NCI-H1694 treated with DMSO at 0.1 percent for 48 hours (cell line): ENCODE data around the gene SLC4A11.

Source experiments
- DNase-seq: peaks from one replicate; lab custom pipeline; 2025; lab: John Stamatoyannopoulos, UW

The SLC4A11 gene

DNA sequence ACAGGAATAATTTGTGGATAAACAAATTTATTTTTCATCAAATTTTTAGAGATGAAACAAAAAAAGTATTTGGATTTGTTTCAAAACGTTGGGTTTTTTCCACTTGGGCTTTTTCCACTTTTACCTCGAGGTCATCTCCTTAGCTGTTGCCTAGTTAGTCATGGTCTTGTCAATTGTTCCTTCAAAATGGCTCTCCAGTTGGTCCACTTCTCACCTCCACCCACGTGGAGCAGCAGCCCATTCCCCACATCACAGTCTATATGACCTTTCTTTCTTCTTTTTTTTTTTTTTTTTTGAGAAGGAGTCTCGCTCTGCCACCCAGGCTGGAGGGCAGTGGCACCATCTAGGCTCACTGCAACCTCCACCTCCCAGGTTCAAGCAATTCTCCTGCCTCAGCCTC, 6.7 kb upstream of the SLC4A11 start:
- no peak for DNase-seq

DNA sequence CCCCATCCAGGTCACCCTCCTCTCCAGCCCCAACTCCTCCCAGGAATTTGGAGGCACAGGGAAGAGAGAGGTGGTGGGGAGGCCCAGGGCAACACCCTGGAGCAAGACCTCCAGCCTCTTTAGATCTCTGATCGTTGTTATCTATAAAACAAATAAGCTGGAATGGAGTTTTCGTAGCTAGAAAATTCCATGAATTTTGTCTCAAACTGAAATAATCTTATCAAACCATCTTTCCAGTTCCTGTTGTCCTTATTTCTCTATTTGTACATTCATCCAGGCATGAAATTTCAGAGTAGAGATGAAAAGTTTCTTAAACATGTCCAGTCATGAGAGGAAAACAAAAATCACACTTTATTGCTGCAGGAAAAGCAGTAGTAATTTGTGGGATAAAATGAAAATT, 6.2 kb upstream of the SLC4A11 start:
- DNase-seq: no peak

DNA sequence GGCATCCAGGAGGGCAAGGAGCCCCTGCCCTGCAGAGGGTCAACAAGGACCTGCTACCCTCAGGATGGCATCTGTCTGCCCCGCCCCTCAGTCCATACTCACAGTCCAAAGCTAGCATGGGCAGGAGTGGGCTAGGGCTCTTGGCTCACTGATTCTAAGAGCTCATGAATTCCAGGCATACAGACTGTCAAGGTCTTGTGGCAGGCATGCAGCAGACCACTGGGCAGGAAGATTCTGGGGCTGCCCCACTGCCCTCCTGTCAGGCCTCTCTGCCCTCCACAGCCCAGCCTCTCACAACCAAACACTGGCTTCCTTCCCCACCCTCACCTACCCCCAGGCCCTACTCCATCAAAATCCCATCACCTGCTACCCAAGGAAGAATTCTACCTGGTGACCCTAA, 5.6 kb upstream of the SLC4A11 start:
- no peak for DNase-seq

DNA sequence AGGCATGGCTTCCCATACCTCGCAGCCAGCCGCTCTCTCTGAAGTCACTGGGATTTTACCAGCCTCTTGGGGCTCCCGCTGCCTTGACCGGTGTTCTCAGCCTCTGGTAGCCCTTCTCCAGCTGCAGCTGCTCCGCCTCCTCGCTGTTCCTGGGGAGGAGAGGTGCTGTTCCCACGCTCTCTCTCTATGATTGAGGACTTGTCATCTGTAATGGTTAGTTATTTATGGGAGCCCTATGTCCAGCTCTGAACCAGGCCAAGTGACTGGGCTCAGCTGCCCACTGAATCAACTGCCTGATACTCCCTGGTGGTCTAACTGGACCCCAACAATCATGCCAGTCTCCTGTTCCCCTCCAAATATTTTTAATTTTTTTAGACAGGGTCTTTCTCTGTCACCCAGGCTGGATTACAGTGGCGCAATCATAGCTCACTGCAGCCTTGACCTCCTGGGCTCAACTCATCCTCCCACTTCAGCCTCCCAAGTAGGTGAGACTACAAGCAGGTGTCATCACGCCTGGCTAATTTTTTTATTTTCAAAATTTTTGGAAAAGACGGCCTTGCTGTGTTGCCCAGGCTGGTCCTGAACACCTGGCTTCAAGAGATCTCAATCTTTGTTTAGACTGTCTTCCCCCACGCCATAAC, 4.8 kb upstream of the SLC4A11 start:
- DNase-seq: no peak

DNA sequence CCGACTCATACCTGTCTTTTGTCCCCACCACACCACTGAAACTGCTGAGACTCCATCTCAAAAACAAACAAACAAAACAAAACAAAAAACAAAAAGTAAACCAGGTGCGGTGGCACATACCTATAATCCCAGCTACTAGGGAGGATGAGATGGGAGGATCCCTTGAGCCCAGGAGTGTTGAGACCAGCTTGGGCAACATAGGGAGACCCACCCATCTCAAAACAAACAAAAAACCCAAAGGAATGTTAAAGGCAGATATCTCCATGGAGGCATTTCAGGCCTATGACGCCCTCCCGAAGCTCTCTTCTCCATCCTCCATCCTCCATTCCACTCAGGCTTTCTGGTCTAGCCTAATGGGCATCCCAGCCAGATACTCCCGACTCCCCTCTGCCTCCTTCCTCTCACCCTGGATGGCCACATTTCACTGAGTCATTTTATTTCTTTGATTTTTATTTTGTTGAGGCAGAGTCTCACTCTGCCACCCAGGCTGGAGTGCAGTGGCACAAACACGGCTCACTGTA, 3.2 kb upstream of the SLC4A11 start:
- no peak for DNase-seq

DNA sequence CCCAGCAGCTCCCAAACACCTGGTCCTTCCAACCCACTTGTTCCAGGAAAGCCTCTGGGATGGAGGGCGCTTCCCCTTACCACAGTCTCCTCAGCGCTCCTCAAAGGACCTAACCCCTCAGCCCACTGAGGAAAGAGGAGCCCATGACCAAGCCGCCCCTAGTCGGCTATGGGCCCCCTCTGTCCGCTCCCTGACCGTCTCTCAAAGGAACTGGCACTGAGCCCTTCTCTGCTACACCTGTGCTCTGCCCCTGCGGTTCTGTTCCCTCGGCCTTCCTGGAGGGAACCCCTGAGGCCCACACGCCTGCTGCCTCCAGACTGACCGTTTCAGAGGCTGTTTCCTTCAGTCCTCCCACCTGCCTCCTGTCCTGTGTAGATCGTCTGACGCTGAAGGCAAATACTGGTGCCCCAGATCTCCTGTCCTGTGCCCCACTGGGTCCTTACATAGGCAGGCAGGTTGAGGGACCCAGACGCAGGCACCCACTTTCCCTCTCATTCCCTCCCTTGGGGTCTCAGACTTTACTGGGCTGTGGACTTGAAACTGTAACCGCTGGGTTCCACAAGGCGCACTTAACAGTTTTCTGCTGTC, 1.9 kb upstream of the SLC4A11 start:
- DNase-seq: no peak

DNA sequence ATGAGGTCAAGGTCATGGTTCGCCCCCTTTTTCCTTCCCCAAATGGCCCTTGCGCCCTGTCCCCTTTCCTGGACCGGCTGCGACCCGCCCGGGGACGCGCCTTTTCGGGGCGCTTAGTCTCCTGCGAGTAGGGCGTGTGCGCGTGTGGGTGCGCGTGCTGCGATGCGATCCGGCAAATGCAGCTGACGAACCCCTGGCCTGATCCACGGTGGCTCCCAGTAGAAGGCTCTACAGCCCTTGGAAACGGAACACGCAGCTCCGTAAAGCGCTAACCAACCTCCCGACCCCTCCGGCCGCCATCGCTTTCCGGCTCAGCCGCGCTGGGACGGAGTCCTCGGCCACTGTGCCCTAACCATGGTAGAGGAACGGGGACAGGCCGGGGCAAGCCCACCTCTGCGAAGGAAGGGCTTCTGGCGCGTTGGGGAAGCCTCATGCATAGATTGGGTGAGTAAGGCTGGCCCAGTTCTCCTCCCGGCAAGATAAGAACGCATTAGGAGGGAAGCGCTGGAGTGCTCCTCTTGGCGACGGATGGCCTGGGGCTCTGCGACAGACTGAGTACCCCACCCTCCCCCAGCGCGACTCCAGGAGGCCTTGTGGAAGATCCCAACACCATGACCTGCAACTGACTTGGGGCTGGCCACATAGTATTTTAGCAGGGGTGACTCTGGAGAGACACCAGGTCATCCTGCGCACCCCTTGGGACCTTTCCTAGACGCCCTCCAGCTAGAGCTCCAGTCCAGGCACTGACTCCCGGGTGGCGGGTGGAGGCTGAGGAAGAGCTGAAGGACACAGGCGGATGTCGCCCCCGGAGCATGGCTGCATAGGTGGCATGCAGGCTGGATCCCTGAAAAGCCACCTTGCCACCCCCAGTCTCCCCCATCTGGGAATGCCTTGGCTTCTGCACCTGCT, 1.1 kb upstream of the SLC4A11 start:
- no peak for DNase-seq

DNA sequence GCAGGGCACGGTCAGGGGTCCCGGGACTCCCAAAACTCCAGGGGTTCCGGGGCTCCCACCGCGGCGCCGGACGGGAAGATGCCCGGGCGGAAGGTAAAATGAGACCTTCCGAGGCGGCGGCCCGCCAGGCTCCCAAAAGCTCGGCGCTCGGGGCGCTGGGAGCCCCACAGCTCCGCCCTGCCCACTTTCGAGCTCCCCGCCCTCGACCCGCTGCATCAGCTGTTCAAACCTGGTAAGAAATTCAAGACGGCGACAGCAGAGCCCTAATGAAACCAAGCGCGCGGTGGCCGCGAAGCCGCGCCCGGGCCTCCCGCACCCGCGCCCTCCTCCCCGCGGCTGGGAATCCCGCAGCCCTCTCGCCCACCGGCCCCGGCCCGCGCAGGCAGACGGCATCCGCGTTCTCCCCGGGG, 369 bp downstream of the SLC4A11 start:
- no peak for DNase-seq

DNA sequence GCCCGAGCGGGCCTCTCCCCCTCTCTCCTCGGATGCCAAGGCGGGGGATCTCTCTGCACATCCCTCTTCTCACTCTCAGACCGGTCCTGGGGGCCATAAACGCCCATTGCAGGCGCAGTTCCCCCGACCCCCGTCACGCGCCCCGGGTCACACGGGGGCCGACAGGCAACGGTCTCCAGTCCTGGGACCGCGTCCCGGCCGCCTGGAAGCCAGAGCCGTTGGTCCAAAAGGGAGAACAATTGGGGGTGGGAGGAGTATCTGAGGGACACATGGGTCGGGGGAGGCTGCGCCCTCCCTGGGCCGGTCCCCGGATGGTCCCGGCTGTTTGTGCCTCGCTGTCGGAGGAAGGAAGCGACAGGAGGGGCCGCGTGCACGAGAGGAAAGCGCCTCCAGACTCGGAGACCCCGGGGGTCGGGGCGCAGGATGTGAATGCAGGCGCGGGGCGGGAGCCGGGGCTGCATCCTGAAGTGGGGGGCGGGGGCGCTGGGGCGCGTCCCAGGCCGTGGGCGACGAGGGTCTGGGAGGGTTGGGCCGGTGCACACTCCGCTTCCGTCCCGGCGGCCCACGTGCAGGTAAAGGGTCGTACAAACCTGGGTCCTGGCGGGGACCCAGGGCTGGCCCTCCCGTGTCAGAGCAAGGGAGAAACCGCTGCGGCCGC, 903 bp downstream of the SLC4A11 start:
- DNase-seq: no peak

DNA sequence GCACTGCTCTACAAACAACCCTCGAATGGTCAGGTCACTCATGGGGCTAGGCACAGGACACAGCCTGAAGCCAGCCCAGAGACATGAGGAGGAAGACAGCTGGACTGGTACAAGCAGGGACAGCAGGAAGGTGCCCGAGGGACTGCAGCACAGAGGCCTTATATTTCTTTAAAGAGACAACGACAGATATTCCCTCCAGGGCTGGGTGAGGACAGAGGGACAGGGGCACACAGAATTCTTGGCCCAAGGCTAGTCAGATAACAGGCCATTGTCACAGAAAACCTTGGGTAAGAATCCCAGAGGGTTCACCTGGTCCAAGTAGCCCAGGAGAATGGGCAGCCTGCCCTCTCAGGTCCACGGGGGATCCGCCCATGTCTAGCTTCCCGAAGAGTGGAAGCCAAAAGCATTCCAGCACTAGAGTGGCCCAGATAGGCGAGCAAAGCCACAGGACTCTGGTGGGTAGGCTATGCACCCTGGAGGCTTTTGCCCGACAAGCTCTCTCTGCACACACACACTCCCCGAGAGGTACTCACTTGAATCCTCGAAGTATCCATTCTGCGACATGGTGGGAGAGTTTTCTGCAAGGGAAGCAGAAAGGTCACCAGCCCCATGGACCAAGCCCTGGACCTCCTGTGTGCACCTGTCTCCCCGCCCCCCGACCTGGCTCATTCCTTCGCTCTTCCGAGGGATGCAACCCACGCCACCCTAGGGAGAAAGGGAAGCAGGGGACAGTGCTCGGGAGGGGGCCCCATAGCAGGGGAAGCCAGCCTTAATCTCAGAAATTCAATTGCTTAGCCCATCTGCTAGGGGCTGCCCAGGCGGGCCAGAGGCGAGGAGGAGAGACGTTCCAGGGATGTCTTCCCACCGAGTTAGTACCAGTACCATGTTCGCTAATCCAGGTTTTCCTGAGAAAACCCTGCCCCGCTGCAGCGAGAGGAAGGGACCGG, 1.7 kb downstream of the SLC4A11 start:
- DNase-seq: no peak

DNA sequence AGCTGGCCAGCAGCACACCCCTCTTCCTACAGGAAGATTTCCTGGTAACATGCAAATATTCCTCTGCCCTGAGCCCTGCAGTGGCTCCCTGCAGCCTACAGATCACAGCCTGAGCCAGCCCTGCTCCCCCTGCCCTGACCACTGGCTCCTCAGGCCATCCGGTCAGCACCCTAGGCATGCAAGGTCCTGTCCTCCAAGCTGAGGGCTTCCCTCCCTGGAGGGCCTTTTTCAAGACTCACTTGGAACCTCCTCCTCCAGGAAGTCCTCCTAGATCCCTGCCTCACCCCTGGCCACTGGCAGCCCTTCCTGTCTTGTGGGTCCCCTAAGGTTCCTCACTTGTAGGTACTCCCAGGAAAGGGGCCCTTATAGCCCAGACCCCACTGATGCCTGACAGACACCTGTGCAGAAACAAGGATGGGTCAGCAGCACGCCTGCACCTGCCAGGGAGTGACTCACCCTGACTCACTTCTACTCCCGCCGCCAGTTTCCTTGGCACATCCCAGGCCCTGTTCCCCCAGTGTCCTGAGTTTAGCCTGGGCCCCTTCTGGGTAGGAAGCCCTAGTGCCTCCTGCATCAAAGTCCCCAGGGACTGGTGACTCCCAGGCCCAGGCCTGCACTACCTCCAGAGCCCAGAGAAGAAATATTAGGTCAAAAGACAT, 3.2 kb downstream of the SLC4A11 start:
- DNase-seq: no peak

DNA sequence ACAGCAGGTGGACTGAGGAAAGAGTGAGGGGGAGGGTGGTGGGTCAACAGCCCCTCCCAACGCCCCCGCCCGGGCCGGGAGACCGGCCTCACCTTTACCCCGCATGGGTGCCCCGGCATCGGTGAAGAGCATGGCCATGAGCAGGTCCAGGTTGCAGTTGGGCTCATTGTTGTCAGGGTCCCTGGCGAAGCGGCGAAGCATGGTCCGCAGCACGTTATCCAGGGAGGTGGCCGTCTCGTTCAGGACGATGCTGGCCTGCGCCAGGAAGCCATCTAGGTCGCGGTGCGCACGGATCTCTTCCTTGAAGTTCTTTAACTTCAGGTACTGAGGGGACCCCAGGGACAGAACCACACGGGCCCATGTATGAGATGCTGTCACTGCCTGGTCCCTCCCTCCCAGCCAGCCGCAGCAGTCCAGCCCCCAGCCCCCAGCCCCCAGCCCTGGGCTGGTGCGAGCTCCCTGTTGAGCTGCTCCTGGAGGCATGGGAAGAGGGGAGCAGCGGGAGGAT, 4.9 kb downstream of the SLC4A11 start:
- no peak for DNase-seq

DNA sequence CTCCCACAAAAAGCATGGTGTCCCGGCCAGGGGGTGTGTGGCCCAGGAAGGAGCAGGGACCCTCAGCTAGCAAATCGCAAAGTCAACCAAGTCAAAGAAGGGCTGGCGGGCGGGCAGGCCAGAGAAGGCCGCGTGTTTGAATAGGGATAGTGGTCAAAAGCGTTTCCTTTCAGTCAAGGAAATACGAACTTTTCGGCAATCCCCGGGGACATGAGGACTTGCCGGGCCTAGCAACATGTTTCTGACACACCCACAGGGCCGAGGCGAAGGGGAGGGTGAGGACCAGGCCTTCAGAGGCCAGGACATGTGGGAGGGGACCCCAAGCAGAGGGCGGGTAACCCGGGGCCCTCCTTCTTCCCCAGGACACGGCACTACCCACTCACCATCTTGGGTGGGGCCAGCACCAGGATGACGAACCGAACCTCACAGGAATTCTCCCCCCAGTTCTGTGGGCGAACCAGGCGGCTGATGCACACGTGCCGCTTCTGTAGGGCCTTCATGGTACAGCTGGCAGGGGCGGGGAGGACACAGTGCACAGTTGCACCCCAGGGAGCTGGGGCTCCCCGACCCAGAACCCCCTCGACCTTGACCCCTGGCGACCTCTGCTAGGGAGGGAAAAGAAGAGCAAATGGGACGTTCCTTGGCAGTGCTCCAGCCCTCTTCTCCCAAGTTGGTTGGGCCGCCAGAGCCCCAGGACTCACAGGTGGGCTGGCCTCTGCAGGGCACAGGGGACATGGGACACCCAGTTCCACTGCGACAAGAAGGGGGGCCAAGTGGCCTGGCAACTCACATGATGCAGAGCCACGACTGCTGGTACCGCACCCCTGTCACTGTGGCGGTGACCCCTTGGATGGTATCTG, 5.6 kb downstream of the SLC4A11 start:
- no peak for DNase-seq

DNA sequence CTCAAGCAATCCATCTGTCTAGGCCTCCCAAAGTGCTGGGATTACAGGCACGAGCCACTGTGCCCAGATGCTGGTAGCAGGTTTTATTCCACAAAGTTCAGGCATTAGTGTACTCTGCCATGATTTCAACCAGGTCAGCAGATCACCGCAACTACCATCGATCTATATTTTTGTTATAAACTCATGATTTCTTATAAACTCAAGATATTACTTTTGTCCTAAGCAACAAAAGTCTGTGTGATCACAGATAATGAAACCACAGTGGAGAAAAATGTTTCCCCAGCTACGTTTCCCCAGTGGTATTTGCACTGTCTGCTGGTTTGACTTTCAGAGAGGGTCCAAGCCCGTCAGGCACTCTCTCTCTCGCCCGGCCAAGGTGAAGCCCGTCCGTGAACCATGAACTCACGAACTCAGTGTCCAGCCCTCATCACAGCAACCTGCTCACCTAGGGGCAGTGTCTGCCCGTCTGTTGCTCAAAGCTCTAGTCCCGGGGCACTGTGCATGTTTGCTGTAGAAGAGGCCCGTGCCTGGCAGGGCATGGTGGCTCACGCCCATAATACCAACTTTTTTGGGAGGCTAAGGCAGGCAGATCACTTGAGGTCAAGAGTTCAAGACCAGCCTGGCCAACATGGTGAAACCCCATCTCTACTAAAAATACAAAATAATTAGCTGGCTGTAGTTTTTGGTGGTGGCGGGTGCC, 7.0 kb downstream of the SLC4A11 start:
- no peak for DNase-seq

DNA sequence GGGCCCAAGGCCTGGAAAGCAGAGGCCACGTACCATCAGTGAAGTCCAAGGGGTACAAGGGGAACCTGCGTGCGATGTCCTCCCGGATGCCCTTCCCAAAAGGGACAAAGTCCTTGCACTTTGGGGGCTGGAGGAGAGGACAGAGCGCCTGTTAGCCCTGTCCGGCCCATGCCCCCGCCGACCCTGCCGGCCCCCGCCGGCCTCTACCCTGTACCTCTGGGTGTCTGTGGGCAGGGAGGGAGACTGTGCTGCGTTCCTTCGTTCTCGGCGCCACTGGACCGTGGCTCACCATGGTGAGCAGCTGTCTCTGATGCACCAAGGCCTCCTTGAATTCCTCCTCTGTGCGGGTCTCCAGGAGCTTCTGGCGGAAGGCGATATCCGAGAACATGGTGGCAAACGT, 7.9 kb downstream of the SLC4A11 start:
- no peak for DNase-seq

DNA sequence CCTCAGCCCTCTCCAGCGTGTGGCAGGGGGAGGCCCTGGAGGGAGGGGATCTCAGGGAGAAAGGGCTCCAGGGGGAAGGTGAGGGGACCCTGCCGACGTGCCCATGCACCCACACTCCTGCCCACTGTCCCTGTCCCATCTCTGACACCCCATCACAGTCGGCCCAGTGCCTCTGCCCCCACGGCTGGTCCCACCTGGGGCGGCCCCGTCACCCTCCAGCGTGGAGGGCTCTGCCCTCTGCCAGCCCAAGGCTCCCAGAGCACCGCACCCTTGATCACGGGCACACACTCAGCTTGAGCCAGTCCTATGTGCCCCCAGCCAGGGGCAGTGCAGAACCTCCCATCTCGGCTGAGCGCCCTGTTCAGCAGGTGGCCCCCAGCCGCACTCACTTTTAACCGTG, 9.2 kb downstream of the SLC4A11 start:
- DNase-seq: no peak

DNA sequence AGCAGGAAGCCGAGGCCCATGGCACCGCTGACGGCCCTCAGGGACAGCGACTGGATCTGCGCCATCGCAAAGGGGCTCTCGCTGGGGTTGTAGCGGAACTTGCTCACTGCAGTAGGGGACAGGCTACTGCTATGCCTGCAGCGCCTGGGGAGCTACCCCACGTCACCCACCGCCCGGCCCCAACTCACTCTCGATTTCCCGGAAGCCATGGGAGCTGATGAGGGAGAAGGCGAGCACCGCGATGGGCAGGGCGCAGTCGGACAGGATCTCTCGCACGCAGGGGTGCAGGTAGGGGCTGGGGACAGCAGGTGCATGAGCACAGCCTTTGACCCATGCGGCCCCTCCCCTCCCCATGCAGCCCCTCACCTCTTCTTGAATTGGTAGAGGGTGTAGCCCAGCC, 9.8 kb downstream of the SLC4A11 start:
- DNase-seq: no peak

DNA sequence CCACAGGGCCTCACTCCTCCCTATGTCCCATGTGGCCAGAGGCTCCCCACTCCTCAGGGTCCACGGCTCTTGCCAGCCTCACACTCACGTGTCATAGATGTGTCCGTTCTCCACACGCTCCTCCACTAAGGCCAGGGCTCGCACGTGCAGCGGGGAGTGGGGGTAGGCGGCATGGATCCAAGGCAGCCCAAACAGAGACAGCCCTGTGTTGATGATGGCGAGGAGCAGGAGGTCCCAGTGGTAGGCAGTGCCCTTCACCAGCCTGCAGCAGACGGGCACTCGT, 10.3 kb downstream of the SLC4A11 start:
- DNase-seq: no peak
